Colonic mucosa (tissue), 4 donors: ENCODE results near the gene ZNF326. TPM values are rescaled to one million over a fixed set of nuclear protein-coding genes. Genes with fewer than 3 reads are reported as not detected.
A peak's percentile ranks its signal among the peaks of the same experiment; 100 is the strongest.
"Not testable (repeated sequence)": the region's sequence is repeated elsewhere in the genome, so short reads cannot be mapped to it uniquely, and the experiment has no call there.

Experiments used
- DNase-seq: peaks from one replicate; pipeline ENCODE4 v3.0.0-alpha.2; 2020
- H3K27ac ChIP-seq: fragments of 200-600 bp; one replicate; pipeline ENCODE4 v1.8.0; 2021
- H3K27me3 ChIP-seq: fragments of 200-600 bp; one replicate; pipeline ENCODE4 v1.8.0; 2021
- H3K36me3 ChIP-seq: fragments of 200-600 bp; one replicate; pipeline ENCODE4 v1.8.0; 2021
- H3K4me1 ChIP-seq: fragments of 200-600 bp; one replicate; pipeline ENCODE4 v1.8.0; 2021; ENCODE audit warnings: mild to moderate bottlenecking
- H3K4me3 ChIP-seq: fragments of 200-600 bp; one replicate; pipeline ENCODE4 v1.8.0; 2021
- H3K9ac ChIP-seq, 2 donors: one replicate each; pipeline ENCODE4 v1.7.0; 2013; ENCODE audit warnings: control low read depth in 2 of 2, low read depth in 2 of 2, low read length in 2 of 2
- H3K9me3 ChIP-seq: fragments of 200-600 bp; one replicate; pipeline ENCODE4 v1.8.0; 2021
- intact Hi-C: fragments of 100-400 bp; cut with DNase I; formaldehyde crosslinking; loops from one replicate; pipeline ENCODE4 v1.14.1; 2022
- total RNA-seq, 2 donors: library from RNA; stranded (reverse); fragmentation: NEBNext Ultra II Directional in 1 of 2; extraction: Animal tissue kit (Norgen Biotek cat#: 25700) in 1 of 2; gene quantifications; one replicate each; pipeline ENCODE4 v1.2.1, GENCODE V29; 2021
- TF ChIP-seq, protein P1 (sequence below): fragments of 200-600 bp; IDR thresholded peaks from one replicate; pipeline ENCODE4 v1.8.0; 2022; ENCODE audit warnings: antibody characterized with exemption, mild to moderate bottlenecking
- donor health status: healthy.
- donor health status: DM: no; HTN: no; CAD: no.
- donor health status: DM: no; HTN: no; CAD: no.

ZNF326 gene
- total RNA-seq, 2 donors from 2014 or later: 24.6 TPM

DNA sequence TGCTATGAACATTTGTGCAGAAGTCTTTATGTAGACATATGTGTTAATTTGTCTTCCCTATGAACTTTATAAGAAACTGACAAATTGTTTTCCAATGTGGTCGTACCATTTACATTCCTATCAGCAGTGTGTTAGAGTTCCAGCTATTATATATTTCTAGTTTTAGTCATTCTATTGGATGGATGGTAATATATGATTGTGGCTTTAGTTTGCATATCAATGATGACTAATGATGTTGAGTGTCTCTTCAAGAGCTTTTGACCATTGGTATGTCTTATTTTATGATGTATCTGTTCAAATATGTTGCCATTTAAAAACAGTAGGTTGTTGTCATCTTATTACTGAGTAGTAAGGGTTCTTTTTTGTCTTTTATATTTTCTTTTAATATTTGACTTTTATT is 16.2 kb upstream of the ZNF326 start:
- intact Hi-C loops: no loop called here
- Histone ChIP-seq H3K4me3 (no peak overlapping the region), H3K27ac (no peak overlapping the region), H3K9me3 (no peaks in the 10 kb centered on the region), H3K9ac (no peak overlapping the region), H3K4me1 (no peaks in the 10 kb centered on the region), H3K27me3 (no peaks in the 10 kb centered on the region), H3K36me3 (no peaks in the 10 kb centered on the region)
- TF ChIP-seq, protein P1, sequence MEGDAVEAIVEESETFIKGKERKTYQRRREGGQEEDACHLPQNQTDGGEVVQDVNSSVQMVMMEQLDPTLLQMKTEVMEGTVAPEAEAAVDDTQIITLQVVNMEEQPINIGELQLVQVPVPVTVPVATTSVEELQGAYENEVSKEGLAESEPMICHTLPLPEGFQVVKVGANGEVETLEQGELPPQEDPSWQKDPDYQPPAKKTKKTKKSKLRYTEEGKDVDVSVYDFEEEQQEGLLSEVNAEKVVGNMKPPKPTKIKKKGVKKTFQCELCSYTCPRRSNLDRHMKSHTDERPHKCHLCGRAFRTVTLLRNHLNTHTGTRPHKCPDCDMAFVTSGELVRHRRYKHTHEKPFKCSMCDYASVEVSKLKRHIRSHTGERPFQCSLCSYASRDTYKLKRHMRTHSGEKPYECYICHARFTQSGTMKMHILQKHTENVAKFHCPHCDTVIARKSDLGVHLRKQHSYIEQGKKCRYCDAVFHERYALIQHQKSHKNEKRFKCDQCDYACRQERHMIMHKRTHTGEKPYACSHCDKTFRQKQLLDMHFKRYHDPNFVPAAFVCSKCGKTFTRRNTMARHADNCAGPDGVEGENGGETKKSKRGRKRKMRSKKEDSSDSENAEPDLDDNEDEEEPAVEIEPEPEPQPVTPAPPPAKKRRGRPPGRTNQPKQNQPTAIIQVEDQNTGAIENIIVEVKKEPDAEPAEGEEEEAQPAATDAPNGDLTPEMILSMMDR: no peak
- DNase-seq: no peak

DNA sequence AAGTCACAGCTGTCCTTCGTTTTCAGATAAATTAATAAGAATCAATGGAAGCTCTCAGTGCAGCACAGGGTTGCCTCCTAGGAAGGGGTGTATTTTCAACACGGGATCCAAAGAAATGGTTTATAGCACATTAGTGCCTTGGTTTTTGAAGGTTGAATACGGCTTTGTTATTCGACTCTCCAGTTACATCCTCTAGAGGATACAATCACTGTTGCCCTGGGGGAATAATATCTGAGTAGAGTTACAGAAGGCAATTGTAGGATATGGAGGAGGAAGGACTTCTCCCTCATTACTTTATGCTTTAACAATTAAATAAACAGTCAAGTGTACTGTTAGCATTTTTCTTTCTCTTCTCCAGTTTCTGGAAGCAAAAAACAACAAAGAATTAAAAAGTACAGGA is 14.3 kb upstream of the ZNF326 start:
- TF ChIP-seq, protein P1: no peak

DNA sequence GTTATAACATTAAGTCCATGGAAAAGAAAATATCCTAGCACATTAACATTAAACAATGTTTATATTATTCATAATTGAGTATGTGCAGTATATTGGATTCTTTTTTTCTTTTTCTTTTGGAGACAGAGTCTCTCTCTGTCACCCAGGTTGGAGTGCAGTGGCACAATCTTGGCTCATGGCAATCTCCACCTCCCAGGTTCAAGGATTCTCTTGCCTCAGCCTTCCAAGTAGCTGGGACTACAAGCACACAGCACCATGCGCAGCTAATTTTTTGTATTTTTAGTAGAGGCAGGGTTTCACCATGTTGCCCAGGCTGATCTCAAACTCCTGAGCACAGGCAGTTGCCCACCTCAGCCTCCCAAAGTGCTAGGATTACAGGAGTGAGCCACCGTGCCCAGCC is 12.1 kb upstream of the ZNF326 start:
- DNase-seq, H3K9me3 ChIP-seq, H3K4me3 ChIP-seq, intact Hi-C loops, H3K27ac ChIP-seq, H3K4me1 ChIP-seq, H3K27me3 ChIP-seq, H3K36me3 ChIP-seq, H3K9ac ChIP-seq: not testable (repeated sequence)

More for the DNA sequence above, 14.3 kb upstream of the ZNF326 start:
- H3K27me3 ChIP-seq: no peaks in the 10 kb centered on the region
- H3K36me3 ChIP-seq: no peaks in the 10 kb centered on the region
- intact Hi-C loops: no loop called here
- no peak overlapping the region for H3K4me3 ChIP-seq
- no peaks in the 10 kb centered on the region for H3K9me3 ChIP-seq
- no peak overlapping the region for H3K27ac ChIP-seq
- no peak overlapping the region for H3K9ac ChIP-seq
- H3K4me1 ChIP-seq: no peaks in the 10 kb centered on the region
- DNase-seq: no peak

DNA sequence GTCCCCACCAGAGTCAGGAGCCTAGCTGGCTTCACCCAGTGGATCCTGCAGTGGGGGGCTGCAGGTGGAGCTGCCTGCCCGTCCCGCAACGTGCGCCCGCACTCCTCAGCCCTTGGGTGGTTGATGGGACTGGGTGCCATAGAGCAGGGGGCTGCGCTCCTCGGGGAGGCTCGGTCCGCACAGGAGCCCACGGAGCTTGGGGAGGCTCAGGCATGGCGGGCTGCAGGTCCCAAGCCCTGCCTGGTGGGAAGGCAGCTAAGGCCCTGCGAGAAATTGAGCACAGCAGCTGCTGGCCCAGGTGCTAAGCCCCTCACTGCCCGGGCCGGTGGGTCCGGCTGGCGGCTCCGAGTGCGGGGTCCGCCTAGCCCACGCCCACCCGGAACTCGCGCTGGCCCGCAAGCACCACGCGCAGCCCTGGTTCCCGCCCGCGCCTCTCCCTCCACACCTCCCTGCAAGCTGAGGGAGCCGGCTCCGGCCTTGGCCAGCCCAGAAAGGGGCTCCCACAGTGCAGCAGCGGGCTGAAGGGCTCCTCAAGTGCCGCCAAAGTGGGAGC is 10.3 kb upstream of the ZNF326 start:
- H3K4me1 ChIP-seq, H3K4me3 ChIP-seq, H3K9ac ChIP-seq, DNase-seq, H3K36me3 ChIP-seq, H3K27me3 ChIP-seq, H3K9me3 ChIP-seq, H3K27ac ChIP-seq: not testable (repeated sequence)
- intact Hi-C loops: loop anchor here (5.0 kb wide), 1 partner anchor 142 kb away; no protein-coding TSS in a partner anchor

DNA sequence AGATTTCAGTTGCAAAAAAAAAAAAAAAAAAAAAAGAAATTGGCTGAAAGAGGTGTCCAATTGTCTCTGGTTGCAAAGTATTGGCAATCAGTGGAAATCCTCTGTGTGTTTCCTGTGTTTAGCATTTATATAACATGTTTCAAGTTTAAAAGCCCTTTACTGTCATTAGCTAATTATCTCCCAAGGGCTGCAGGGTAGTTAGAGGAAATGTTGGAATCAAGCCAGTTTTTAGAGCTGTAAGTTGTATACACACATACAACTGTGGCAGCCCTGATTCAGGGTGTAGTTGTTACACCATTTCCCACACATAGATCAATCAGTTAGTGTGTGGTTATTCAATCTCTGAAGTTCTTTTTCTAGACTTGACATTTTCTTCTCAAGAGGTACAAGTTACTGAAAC is 8.9 kb upstream of the ZNF326 start:
- intact Hi-C loops: loop anchor here (2.0 to 5.0 kb wide), 2 partner anchors 144 to 179 kb away; no protein-coding TSS in a partner anchor
- Histone ChIP-seq H3K4me1 (peaks cover 5% of the 10 kb centered on the region), H3K9me3 (no peaks in the 10 kb centered on the region), H3K27me3 (no peaks in the 10 kb centered on the region), H3K4me3 (no peak overlapping the region), H3K36me3 (no peaks in the 10 kb centered on the region), H3K27ac (no peak overlapping the region), H3K9ac (no peak overlapping the region)
- TF ChIP-seq, protein P1: no peak
- DNase-seq: no peak

DNA sequence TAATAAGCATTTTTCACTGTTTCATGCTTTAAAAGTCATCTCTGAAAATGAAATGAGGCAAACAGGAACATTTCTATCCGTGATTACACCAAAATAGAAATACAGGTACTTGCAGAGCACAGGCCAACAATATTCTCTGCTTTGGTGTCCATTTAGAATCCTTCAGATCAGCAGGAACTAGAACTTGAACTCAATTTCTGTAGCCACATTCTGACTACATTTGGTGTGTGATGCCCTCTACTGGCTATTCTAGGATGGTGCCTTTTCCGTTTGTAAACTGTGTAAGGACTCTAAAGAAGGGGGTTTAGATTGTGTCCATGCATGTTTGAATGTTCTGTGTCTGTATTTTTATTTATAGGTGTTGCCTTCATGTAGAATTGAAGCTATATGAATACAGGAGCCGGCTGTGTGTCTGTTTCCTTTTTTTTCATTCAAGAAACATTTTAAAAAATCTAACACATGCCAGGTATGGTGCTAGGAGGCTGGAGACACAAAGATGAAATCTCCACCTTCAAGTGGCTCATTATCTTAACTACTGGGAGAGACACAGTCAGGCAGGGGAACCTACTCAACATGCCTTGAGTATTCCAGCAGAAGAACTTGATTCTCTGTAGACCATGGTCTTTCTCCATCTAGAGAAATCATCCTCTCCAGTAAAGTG is 7.6 kb upstream of the ZNF326 start:
- Histone ChIP-seq H3K9me3 (no peaks in the 10 kb centered on the region), H3K36me3 (no peaks in the 10 kb centered on the region), H3K9ac (no peak overlapping the region), H3K27me3 (no peaks in the 10 kb centered on the region), H3K4me1 (peaks cover 5% of the 10 kb centered on the region), H3K27ac (no peak overlapping the region), H3K4me3 (no peak overlapping the region)
- TF ChIP-seq, protein P1: peak; percentile 85
- DNase-seq: peak; percentile 76
- intact Hi-C loops: loop anchor here (2.0 to 5.0 kb wide), 2 partner anchors 145 to 180 kb away; no protein-coding TSS in a partner anchor
